Activated CD4-positive, CD25-positive, alpha-beta regulatory T cell (primary cell): ENCODE measurements around the gene SV2B.

Source experiments
- DNase-seq, 4 experiments: peaks; one replicate each; lab custom pipeline; 2025; lab: John Stamatoyannopoulos, UW

Gene SV2B

DNA sequence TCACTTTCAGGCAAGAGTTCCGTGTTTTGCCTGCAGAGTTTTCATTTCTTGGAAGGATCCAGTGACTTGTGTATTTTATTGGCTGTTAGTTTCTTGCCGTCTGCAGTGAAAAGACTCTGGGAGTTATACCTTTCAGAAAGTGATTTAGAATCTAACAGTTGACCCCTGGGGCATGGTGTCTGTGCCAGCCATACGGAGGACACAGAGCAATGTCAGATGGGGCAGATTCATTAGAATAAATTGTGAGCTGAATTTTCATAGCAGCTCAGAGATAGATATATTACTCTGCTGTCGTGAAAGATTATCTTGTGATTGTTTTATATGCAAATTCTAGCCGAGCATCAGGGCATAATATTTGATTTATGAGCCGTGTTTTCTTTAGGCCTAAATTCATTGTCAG is 131.6 kb downstream of the SV2B start:
- no peak for DNase-seq

DNA sequence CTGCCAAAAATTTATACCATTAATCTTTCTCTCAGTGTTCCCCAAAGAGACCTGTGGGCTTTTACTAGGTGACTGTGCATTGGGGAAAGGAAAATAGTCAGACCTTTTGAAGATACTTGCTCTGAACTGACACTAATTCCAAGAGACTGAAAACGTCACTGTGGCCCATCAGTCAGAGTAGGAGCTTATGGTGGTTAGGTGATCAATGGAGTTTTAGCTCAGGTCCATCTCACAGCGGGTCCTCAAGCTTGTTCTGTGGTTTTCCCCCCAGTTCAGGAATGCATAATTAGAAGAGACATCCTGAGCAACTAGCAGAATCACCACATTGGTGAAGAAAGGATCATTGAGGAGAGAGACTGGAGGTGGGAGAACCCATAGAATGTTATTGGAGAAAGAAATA is 134.7 kb downstream of the SV2B start:
- DNase-seq = no peak

DNA sequence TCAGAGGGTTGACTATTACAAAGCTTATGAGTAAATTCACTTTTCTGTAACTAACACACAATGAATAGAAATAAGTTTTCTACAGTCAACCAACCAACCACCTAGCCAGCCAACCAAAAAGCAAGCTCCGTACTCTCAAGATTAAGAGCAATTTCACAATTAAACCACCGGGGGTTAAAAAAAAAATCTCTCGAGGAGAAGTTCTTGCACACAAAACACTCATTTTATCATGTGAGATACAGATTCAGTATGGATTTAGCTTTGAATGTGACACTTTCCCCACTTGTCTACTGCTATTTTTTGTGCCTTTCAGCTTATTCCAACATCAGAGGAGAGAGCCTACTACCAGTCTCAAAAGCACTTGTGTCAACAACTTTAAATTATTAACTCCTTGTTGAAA is 135.3 kb downstream of the SV2B start:
- DNase-seq = no peak

DNA sequence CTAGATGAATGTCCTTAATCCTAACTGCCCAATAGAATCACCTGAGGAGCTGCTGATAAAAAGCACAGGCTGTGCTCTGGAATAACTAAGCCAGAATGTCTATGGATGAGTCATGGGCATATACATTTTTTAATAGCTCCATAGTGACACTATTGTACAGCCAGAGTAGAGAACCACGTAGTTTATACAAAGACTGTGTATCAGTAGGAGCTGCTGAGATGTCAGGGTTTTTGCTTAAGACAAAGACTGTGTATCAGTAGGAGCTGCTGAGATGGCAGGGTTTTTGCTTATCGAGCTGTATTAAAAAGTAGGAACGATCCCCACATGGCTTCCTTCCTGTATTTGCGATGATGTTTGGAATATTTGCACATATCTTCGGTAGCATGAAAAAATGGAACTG is 137.4 kb downstream of the SV2B start:
- DNase-seq = no peak

DNA sequence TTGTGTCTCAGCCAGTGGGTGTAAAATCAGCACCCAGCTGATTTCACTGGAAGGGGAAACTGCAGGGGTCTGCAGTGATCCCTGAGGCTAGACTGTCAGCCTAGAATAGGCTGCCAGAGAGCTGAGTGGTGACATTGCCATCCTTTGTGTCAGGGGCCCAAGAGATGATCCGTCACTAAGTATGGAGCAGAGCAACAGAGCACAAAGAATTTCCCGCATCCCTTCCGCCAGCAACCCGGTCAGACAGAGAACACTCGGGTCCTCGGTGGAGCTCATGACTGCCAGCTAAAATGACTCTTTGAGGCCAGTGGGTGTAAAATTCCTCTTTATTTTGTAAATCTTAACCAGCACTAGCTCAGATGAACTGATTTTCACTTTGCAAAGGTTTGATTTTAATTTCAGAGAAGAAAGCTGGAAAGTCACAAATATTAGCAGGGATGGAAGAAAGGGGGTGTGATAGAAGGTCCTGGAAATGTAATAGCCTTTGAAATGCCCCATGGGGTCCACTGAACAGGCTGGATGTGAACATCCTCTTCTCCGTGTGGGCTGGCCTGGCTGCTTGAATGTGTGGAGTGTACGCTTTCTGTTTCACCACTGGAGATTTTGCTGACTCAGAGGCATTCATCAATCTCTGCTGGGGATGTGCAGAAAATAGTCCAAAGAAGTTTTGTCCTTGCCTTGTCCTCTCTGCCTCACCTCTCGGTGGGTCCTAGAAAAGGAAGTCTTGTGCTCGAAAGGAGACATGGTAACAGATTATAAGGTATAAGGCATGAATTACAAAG is 138.8 kb downstream of the SV2B start:
- no peak for DNase-seq

DNA sequence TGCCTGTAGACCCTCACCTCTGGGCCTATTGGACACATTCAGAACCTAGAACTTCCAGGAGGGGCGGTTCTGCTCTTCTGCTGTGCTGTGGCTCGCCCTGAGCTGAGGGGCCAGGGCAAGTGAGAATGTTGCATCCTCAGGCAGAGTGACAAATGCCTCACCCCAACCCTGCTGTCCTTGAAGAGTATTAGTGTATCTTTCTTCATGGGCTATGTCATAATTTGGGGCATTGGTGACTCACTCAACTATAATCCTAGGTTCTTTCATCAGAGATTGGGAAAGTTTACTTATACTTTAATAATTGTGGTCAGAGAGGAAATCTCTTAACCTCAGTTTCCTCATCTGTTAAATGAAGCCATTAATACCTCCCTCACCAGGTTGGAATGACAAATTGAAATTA is 143.8 kb downstream of the SV2B start:
- no peak for DNase-seq

DNA sequence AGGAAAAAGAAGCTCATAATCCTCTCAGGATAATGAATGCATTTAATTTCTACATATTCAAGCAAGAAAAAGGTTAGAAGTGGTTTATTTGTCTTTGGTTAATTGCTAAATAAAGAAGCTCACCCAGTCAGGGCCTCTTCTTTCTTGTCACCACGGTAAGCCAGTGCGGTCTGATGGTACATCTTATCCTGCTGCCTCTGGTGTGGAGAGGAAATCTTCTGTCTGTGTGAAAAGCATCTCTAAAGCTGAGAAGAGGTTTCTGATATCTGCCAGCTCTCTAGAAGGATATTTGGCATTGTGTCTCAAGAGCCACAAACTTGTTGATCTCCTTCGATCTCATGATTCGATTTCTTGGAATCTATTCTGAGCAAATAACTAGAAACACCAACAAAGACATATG is 144.9 kb downstream of the SV2B start:
- no peak for DNase-seq

DNA sequence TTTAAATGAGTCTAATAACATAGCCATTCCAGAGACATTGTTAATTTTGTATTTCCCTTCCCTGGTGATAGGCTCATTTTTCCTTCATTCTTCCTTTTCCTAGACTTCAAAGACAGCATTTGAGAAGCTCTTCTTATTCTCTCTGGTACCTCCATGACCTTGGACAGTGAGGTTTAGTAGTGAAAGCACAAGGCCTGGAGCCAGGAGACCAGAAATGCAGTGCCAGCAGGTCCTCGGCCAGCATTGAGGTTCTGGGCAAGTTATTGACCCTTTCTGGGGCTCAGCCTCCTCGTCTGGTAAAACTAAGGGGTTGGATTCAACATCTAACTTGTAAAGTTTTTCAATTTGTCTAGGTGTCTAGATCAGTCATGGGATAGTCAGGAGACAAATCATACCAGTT is 146.9 kb downstream of the SV2B start:
- DNase-seq = no peak

DNA sequence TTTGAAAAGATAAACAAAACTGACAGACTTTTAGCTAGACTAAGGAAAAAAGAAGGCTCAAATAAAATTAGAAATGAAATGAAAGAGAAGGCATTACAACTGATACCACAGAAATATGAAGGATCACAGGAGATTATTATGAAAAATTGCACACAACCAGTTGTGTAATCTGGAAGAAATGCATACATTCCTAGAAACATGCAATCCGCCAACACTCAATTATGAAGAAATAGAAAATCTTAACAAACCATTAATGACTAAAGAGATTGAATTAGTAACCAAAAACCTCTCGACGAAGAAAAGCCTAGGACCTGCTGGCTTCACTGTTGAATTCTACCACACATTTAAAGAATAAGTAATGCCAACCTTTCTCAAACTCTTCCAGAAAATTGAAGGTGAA is 149.5 kb downstream of the SV2B start:
- no peak for DNase-seq

DNA sequence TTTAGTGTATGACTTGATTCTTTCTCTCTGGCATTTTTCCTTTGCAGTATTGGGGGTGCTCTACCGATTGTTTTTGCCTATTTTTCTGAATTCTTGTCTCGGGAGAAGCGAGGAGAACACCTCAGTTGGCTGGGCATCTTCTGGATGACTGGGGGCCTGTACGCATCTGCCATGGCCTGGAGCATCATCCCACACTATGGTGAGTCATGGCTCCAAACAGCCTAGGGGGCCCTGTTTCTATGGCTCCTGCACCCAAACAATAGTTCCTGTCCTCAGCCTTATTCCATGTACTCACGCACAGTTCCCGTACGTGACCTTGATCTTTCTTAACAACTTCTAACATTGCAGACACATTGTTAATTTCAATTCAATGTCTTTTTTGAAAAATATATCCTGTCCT is 152.3 kb downstream of the SV2B start:
- no peak for DNase-seq

DNA sequence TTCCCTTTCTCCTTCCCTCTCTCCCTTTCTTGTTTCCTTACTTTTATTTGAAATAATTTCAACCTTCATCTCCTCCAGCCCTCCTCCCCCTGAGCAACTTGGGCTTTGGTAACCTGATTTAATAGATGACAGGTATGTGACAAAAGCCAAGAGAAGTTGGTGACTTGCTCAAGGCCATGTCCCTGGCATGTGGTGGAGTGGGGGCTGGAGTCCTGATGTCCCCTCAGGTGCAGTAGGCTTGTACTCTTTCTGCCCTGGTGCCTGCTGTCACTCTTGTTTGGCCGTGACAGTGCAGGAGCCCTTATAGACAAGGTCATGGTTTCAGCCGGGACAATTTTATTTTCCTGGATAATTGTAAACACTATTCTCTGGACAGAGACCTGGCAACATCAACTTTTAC is 152.7 kb downstream of the SV2B start:
- DNase-seq = no peak

DNA sequence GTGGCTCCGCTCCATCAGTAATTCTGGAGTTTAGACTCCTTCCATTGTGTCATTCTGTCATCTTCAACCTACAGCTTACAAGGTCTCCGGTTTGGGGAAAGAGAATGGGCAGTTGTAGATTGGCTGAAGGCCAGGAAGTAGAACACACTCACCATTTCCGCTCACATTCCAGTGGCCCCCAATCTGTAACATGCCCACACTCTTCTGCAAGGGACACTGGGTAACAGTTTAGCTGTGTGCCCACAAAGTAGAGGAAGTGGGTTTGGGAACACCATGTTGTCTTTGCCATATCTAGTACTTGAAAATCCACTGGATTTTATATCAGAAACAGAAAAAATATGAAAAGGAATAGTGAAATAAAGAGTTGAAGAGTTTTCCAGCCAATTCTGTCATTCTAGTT is 153.5 kb downstream of the SV2B start:
- DNase-seq = no peak

DNA sequence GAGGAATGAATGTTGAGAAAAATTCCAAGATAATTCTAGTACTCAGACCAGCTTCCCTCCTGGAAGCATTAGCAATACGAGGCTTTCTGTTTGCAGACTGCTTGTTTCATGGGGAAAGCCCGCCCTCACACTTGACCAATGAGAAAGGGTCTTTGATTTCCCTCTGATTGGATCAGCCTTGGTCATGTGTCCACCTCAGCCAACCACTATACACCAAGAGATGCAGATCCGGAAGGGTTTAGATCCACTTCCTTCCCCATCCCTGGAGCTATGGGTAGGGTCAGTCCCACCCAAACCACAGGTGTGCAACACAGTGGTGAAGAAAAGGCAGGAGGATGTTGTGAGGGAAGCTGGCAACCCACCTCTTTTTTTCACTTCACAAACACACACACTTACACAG is 154.7 kb downstream of the SV2B start:
- no peak for DNase-seq

DNA sequence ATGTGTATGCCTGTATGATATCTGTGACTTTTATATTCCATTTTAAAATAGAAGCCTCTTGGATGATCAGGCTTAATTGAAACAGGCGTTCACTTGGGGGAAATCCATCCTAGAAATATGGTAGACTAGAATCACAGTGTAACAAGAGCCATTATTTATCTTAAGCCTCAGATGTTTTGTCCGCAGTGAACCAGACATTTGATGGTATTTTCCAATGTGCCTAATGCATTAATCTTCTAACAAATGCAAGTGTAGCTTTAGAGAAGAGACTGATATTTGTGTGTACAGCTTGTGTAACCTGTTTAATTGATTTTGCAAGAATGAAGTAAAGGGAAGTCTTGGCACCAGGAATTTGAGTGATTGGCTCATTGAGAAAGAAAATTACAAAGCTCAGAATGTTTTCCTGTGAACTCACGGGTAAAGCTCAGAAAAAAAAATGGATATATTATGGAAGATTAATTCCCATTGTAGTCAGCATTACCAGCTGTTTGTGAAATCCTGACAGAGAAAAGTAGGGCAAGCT is 155.7 kb downstream of the SV2B start:
- DNase-seq = no peak

DNA sequence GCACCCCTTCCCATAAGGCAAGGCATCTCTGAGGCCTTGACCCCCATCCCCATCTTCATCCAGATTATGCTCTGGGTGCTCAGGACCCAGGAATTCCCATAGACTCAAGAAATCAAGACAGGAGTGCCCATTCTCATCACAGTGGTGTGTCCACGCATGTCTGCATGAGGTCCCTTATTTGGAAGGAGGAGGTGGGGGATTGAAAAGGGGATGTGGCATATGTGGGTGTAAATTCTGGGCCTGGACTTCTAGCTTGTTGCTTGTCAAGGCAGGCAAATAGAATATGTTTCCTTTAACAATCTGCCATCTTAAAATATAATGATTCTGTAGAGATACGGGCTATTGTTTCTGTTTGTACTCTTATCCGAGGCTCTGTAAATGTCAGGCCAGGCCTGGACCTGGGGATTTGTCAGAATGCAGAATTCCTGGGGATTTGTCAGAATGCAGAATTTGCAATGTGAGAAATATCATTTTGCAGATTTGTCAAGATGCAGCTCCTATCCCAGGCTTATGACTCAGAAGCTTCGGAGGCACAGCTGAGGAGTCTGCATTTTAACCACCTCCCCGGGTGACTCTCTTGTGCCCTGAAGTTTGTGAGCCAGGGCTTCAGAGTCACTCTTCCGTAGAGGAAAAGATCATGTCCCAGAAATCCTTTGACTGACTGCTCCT is 157.8 kb downstream of the SV2B start:
- no peak for DNase-seq

DNA sequence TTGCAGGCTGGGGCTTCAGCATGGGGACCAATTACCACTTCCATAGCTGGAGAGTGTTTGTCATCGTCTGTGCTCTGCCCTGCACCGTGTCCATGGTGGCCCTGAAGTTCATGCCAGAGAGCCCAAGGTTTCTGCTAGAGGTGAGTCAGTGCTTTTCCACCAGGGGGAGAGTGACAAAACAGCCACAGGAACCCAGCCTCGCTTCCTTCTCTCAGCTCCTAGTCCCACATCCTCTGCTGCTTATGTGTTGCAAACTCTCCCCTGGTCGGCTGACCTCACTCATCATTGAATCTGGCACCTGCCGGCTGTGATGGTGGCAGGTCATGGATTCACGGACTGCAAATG is 158.3 kb downstream of the SV2B start:
- no peak for DNase-seq

DNA sequence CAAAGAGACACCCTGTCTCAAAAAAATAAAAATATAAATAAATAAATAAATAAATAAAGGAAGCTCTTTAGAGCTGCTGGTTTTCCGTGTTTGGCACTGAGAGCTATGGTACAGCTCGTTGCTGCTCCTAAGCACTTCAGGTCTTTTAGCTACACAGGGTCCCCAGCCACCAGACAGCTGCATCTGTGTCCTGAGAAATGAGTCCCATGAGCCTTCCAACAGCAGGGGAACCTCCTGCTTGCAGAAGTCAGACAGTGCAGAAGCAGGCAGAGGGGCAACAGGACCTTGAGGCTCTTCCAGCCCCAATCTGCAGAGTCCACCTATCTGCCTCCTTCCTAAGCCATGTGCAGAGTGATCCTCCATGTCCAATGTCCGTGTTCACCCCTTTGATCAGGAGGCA is 159.0 kb downstream of the SV2B start:
- no peak for DNase-seq

DNA sequence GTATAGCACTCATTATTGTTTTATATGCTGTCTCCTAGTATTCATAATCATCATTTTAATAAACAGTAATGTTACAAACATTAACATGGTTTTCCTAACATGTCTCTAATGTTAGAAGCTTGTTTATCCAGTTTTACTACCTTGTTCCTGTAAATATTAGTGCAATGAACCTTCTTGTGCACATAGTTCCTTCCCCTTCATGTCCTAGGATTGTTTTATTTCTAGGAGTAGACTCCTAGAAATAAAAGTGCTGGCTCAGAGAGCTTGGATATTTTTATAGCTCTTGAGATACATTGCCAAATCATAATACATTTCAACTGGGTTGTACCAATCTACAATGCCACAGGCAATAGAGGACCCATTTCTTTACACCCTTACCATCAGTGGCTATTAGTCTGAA is 161.3 kb downstream of the SV2B start:
- DNase-seq = no peak

DNA sequence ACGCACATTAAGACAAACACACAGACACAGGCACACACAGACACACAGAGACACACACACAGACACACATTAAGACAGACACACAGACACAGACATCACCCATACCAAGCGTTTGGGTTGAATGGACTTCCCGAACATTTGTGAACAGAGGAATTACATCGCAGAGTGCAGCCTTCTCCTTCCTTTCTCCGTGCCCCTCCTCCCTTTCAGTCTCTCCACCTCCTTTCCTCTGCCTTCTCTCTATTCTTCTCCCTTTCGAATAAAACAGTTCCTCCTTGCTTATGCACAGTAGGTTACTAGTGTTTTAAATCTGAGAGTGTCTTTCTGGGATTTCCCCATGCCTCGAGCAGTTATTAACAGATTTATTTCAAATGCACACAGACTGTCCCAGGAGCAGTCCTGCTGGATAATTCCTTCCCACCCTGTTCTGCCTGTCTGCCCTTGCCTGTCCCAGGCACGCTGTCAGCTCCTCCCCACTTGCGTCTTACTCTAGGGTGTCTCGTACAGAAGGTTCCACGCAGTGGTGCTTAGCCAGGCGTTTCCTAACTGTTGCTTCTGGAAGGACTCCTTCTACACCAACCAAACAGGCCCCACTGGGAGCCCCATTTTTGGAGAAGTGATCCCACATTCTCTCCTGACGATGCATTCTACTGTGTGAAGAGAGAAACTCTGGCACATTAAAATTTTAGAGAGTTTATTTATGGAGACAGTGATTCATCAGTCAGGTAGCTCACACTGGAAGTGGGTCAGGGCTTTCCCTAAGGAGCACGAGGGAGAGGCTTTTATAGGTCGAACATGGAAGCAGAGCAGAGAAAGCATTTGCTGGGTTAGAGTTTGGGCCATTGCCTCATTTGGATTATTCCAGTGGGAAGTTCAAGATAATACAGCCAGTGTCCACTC is 163.8 kb downstream of the SV2B start:
- DNase-seq = no peak

DNA sequence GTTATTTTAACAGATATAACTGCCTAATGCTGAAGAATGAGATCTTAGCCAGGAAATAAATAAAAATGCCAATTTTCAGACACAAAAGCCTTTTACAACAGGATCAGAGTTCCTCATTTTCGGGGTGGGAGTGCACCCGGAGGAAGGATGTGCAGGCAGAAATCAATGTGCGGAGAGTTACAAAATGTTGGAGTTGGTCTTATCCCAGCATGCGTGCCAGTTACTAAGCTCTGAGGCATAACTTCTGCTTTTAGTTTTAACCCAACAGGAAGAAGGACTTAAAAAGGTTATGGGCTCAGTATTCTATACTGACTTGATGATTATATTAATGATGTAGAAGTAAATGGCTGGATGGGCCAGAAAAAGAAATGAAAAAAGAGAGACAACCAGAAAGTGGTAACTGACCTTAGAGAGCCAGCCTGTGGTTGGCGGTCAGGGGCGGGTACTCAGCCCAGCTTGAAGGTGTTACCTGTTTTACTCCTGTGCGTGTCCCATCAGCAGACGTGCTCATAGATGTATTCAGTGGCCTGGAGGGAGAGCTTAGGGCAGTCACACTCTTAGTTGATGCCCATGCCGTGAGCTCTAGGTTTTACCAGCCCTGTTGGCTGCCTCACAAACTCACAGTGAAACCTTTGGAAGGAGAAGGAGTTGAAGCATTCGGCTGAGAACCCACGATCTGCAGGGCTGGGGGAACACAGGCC is 164.7 kb downstream of the SV2B start:
- no peak for DNase-seq

DNA sequence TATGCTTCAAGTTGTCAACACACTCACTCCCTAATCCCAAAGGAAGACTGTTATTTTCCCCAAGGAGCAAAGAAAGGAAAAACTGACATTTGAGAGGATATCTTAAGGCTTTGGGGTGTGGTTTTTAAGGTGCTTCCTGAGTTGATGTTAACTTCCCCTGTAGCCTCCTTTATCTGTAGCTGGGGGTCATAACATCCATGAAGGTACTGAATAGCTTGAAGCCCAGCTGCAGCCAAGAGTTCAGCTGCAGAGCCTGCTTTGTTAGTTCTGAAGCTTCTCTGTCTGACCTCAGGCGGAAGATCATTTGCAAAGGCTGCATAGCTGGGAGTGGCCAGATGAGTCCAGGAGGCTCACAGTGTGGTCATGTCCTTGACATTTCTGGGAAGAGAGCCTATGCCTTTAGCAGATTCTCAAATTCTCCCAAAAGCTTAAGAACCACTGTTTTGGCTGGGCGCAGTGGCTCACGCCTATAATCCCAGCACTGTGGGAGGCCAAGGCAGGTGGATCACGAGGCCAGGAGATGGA is 165.4 kb downstream of the SV2B start:
- no peak for DNase-seq

DNA sequence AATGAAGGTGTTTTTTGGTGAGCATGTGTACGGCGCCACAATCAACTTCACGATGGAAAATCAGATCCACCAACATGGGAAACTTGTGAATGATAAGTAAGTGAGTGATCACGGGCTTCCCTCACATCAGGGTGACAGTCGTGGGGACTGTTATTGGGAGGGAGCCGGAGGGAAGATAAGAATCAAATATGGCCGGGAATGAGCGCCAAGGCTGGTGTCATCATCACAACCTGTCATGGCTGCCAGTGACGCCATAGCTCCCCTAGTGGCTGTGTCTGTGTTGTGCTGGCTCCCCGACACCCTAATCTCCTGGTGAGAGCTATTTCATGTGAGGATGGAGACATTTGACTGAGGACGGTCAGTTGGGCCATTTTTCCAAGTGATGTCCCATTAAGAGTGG is 168.5 kb downstream of the SV2B start:
- DNase-seq = no peak
